Measurements from ENCODE around the gene MFSD6. TPM values are rescaled to one million over a fixed set of nuclear protein-coding genes. Genes with fewer than 3 reads are reported as not detected.

Gene MFSD6
- total and polyA plus RNA-seq, 2 of the 8 experiments (the other 6 are each of a cell fraction or from before 2014, with no cell fraction given): 1.8 to 5.1 TPM

- TF ChIP-seq USF2 (IDR thresholded peaks at IDR 0.05; ENCODE audit: low read length): no peak
- no peak for TF ChIP-seq TEAD4 (IDR thresholded peaks at IDR 0.05; ENCODE audit: low read depth, low read length)
- no peak for TF ChIP-seq CTCF (IDR thresholded peaks at IDR 0.05; ENCODE audit: control extremely low read depth in 1 of 3, insufficient read depth in 1 of 3, low read depth in 1 of 3, low read length in 3 of 3)
- no peak for TF ChIP-seq HDAC2 (IDR thresholded peaks at IDR 0.05; ENCODE audit: borderline replicate concordance in 1 of 2, low read depth in 2 of 2, low read length in 2 of 2)
- no peak for TF ChIP-seq TBP (IDR thresholded peaks at IDR 0.05; ENCODE audit: low read depth, low read length)
These were observed 61.6 kb downstream of the MFSD6 start (continued) for GRCh38 chr2:190469771-190470170.
